Epithelial cell of proximal tubule (primary cell): Measurements from ENCODE around the gene FAM120B. TPM values are rescaled to one million over a fixed set of nuclear protein-coding genes. Genes with fewer than 3 reads are reported as not detected.
A peak's percentile ranks its signal among the peaks of the same experiment; 100 is the strongest.

Experiments
- DNase-seq: peaks from one replicate; pipeline ENCODE4 v3.0.0-alpha.2; 2011; ENCODE audit warnings: low read depth
- H3K4me3 ChIP-seq: 2 replicates; pipeline ENCODE4 v1.5.1; 2011; ENCODE audit warnings: low read depth, mild to moderate bottlenecking, low read length
- CTCF ChIP-seq: conservative IDR thresholded peaks from 2 replicates; pipeline ENCODE4 v1.5.1; 2012; ENCODE audit warnings: low read depth, mild to moderate bottlenecking, low read length
- total RNA-seq: library from RNA; depleted of rRNA; stranded (reverse); fragments of >200 nt; gene quantifications from 2 replicates; pipeline ENCODE4 v1.2.3, GENCODE V29; 2015

FAM120B gene
- total RNA-seq, 1 donor from 2014 or later, result 5.0 TPM

GRCh38 chr6:170421921-170422320 is 115.4 kb downstream of the FAM120B start:
- H3K4me3 ChIP-seq, result no peak overlapping the region
- TF ChIP-seq CTCF, result no peak
- no peak for DNase-seq

DNA sequence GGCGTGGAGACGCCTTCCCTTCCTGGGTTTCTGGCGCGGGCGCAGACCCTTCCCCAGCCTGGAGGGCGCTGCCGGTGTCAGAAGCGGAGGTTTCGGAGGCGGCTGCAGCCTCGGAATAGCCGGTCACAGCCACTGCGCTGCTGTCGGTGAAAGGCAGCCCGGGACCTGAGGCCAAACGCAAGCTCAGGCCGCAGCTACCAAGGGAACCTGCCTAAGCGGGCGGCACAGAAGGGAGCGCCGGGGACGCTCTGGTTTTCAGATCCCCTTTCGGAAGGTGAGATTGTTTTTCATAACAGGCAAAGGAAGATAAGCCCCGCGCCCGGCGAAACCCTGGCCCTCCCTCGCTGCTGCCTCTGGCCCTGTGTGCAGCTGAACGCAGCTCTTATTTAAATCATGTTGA is 116.5 kb downstream of the FAM120B start:
- TF ChIP-seq CTCF, result no peak
- DNase-seq, result no peak
- H3K4me3 ChIP-seq, result no peak overlapping the region

- no peak for DNase-seq
- no peak for TF ChIP-seq CTCF
- H3K4me3 ChIP-seq, result no peak overlapping the region
Observed at GRCh38 chr6:170423814-170424603, 117.5 kb downstream of the FAM120B start.

GRCh38 chr6:170424604-170425126 is 118.1 kb downstream of the FAM120B start:
- H3K4me3 ChIP-seq, result no peak overlapping the region
- DNase-seq, result no peak
- no peak for TF ChIP-seq CTCF

GRCh38 chr6:170429450-170429849 is 122.9 kb downstream of the FAM120B start:
- peak; percentile 31 for TF ChIP-seq CTCF
- no peak overlapping the region for H3K4me3 ChIP-seq
- DNase-seq, result no peak

- H3K4me3 ChIP-seq, result no peak overlapping the region
- TF ChIP-seq CTCF, result no peak
- DNase-seq, result no peak
Observed at GRCh38 chr6:170433163-170434116, 126.9 kb downstream of the FAM120B start.
